ENCODE data around the gene ZFAND3. TPM values are rescaled to one million over a fixed set of nuclear protein-coding genes. Genes with fewer than 3 reads are reported as not detected.

Gene ZFAND3
- total and polyA plus RNA-seq, 3 donors from 2014 or later: 104 to 329 (median 109) TPM

GRCh38 chr6:38127284-38127683 lies 307.8 kb downstream of the ZFAND3 start:
- 88 to 96% methylated on average over 4 of the region's 4 CpGs for WGBS, 2 donors
- H3K36me3 ChIP-seq (ENCODE audit: low read depth, missing control alignments): no peaks in the 10 kb centered on the region

GRCh38 chr6:38131527-38131965 lies 312.0 kb downstream of the ZFAND3 start:
- no peaks in the 10 kb centered on the region for H3K27me3 ChIP-seq
- H3K4me3 ChIP-seq: no peak overlapping the region
- TF ChIP-seq POLR2A (IDR thresholded peaks at IDR 0.05) (no peak), CTCF (IDR thresholded peaks at IDR 0.05) (no peak)
- no peaks in the 10 kb centered on the region for H3K9me3 ChIP-seq
- H3K4me1 ChIP-seq: no peaks in the 10 kb centered on the region
- intact Hi-C loops (cut with DNase I; ENCODE audit: low total_unique reads): no loop called here
- no peaks in the 10 kb centered on the region for H3K36me3 ChIP-seq (ENCODE audit: low read depth, missing control alignments)
- H3K27ac ChIP-seq: no peak overlapping the region
- peak; percentile 34 for DNase-seq

More at GRCh38 chr6:38127284-38127683, 307.8 kb downstream of the ZFAND3 start:
- no peaks in the 10 kb centered on the region for H3K9me3 ChIP-seq
- no peaks in the 10 kb centered on the region for H3K27me3 ChIP-seq
- DNase-seq: no peak
- no peak overlapping the region for H3K4me3 ChIP-seq
- TF ChIP-seq CTCF (IDR thresholded peaks at IDR 0.05): no peak
- no peak for TF ChIP-seq POLR2A (IDR thresholded peaks at IDR 0.05)
- H3K27ac ChIP-seq: no peak overlapping the region
- no peaks in the 10 kb centered on the region for H3K4me1 ChIP-seq
- intact Hi-C loops (cut with DNase I; ENCODE audit: low total_unique reads): no loop called here

GRCh38 chr6:38133932-38134703 lies 314.6 kb downstream of the ZFAND3 start:
- no peak for DNase-seq
- TF ChIP-seq POLR2A (IDR thresholded peaks at IDR 0.05) (no peak), CTCF (IDR thresholded peaks at IDR 0.05) (no peak)
- no peaks in the 10 kb centered on the region for H3K9me3 ChIP-seq
- no peak overlapping the region for H3K4me3 ChIP-seq
- 92 to 95% methylated on average over 7 of the region's 7 CpGs for WGBS, 2 donors
- no peaks in the 10 kb centered on the region for H3K4me1 ChIP-seq
- H3K27me3 ChIP-seq: no peaks in the 10 kb centered on the region
- intact Hi-C loops (cut with DNase I; ENCODE audit: low total_unique reads): no loop called here
- H3K36me3 ChIP-seq (ENCODE audit: low read depth, missing control alignments): no peaks in the 10 kb centered on the region
- H3K27ac ChIP-seq: no peak overlapping the region

- Histone ChIP-seq H3K27ac (no peak overlapping the region), H3K36me3 (ENCODE audit: low read depth, missing control alignments) (no peaks in the 10 kb centered on the region), H3K9me3 (no peaks in the 10 kb centered on the region), H3K27me3 (no peaks in the 10 kb centered on the region), H3K4me1 (no peaks in the 10 kb centered on the region), H3K4me3 (no peak overlapping the region)
- TF ChIP-seq POLR2A (IDR thresholded peaks at IDR 0.05): no peak
- TF ChIP-seq CTCF (IDR thresholded peaks at IDR 0.05): no peak
- WGBS, 2 donors: 75 to 87% methylated on average over 4 of the region's 4 CpGs
- intact Hi-C loops (cut with DNase I; ENCODE audit: low total_unique reads): no loop called here
- DNase-seq: no peak
Observed at GRCh38 chr6:38134704-38135088, 315.2 kb downstream of the ZFAND3 start.

- no peak for DNase-seq
- Histone ChIP-seq H3K36me3 (ENCODE audit: low read depth, missing control alignments) (no peaks in the 10 kb centered on the region), H3K4me3 (no peak overlapping the region), H3K4me1 (no peaks in the 10 kb centered on the region), H3K27ac (no peak overlapping the region), H3K9me3 (no peaks in the 10 kb centered on the region), H3K27me3 (no peaks in the 10 kb centered on the region)
- no peak for TF ChIP-seq POLR2A (IDR thresholded peaks at IDR 0.05)
- no peak for TF ChIP-seq CTCF (IDR thresholded peaks at IDR 0.05)
- intact Hi-C loops (cut with DNase I; ENCODE audit: low total_unique reads): no loop called here
- 88 to 95% methylated on average over 4 of the region's 4 CpGs for WGBS, 2 donors
Observed at GRCh38 chr6:38136547-38136946, 317.0 kb downstream of the ZFAND3 start.

All from testis (tissue), 3 donors.